Activated naive CD8-positive, alpha-beta T cell treated with anti-CD3 and anti-CD28 coated beads, Interleukin-2, amount 50 U/mL, for 16 hours (primary cell): Measurements from ENCODE around the gene IGF2R.
"Not testable (repeated sequence)": the region's sequence is repeated elsewhere in the genome, so short reads cannot be mapped to it uniquely, and the experiment has no call there.

ENCODE experiments used
- DNase-seq: peaks from one replicate; pipeline ENCODE4 v3.0.0-alpha.2; 2020; ENCODE audit warnings: low read depth, low spot score

The IGF2R gene

GRCh38 chr6:160101277-160102205 lies 132.7 kb downstream of the IGF2R start:
- DNase-seq: no peak

- no peak for DNase-seq
Observed at GRCh38 chr6:160102399-160102798, 133.5 kb downstream of the IGF2R start.

- no peak for DNase-seq
Observed at GRCh38 chr6:160102956-160103824, 134.3 kb downstream of the IGF2R start.

- no peak for DNase-seq
Observed at GRCh38 chr6:160103825-160104100, 134.9 kb downstream of the IGF2R start.

- no peak for DNase-seq
Observed at GRCh38 chr6:160104821-160105517, 136.1 kb downstream of the IGF2R start.

- DNase-seq: no peak
Observed at GRCh38 chr6:160106010-160106409, 137.1 kb downstream of the IGF2R start.

- no peak for DNase-seq
Observed at GRCh38 chr6:160106701-160107100, 137.8 kb downstream of the IGF2R start.

GRCh38 chr6:160108077-160108476 lies 139.2 kb downstream of the IGF2R start:
- DNase-seq: no peak

- no peak for DNase-seq
Observed at GRCh38 chr6:160110586-160111123, 141.8 kb downstream of the IGF2R start.

- DNase-seq: no peak
Observed at GRCh38 chr6:160111806-160112205, 142.9 kb downstream of the IGF2R start.

GRCh38 chr6:160112628-160113299 lies 143.9 kb downstream of the IGF2R start:
- no peak for DNase-seq

GRCh38 chr6:160114536-160114935 lies 145.7 kb downstream of the IGF2R start:
- DNase-seq: not testable (repeated sequence)

- DNase-seq: no peak
Observed at GRCh38 chr6:160115421-160115820, 146.5 kb downstream of the IGF2R start.

- DNase-seq: no peak
Observed at GRCh38 chr6:160116411-160116810, 147.5 kb downstream of the IGF2R start.

- no peak for DNase-seq
Observed at GRCh38 chr6:160117137-160117536, 148.3 kb downstream of the IGF2R start.

GRCh38 chr6:160118620-160119229 lies 149.8 kb downstream of the IGF2R start:
- DNase-seq: no peak

GRCh38 chr6:160120087-160120486 lies 151.2 kb downstream of the IGF2R start:
- no peak for DNase-seq

- no peak for DNase-seq
Observed at GRCh38 chr6:160121558-160121957, 152.7 kb downstream of the IGF2R start, which contains the start of gene SLC22A1. TSS of gene SLC22A1 (plus strand) at chr6:160121815. CDS start at chr6:160121936, 121 bp downstream.

GRCh38 chr6:160121981-160122380 lies 153.1 kb downstream of the IGF2R start:
- DNase-seq: no peak

- no peak for DNase-seq
Observed at GRCh38 chr6:160122744-160123143, 153.9 kb downstream of the IGF2R start.

- no peak for DNase-seq
Observed at GRCh38 chr6:160124007-160124406, 155.1 kb downstream of the IGF2R start.
